ENCODE measurements around the gene TRAPPC11.

TRAPPC11 gene

DNA sequence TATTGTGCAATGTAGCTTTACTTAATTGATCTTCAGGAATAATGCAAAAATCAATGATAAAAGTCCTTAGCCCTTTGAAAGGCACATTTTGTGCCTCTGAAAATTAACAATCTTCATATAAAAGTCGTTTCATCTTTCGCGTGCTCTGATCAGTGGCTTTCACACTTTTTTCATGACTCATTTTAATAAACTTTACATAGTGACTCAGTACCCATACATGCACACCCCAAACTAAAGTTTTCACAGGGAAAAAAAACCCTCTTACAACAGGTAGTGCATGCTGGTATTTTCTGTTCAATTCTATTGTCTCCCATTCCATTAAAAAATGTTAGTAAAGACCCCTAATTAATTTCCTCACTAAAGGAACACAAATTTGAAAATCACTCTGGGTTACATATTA, 21.6 kb upstream of the TRAPPC11 start:
- TF ChIP-seq, protein P1, sequence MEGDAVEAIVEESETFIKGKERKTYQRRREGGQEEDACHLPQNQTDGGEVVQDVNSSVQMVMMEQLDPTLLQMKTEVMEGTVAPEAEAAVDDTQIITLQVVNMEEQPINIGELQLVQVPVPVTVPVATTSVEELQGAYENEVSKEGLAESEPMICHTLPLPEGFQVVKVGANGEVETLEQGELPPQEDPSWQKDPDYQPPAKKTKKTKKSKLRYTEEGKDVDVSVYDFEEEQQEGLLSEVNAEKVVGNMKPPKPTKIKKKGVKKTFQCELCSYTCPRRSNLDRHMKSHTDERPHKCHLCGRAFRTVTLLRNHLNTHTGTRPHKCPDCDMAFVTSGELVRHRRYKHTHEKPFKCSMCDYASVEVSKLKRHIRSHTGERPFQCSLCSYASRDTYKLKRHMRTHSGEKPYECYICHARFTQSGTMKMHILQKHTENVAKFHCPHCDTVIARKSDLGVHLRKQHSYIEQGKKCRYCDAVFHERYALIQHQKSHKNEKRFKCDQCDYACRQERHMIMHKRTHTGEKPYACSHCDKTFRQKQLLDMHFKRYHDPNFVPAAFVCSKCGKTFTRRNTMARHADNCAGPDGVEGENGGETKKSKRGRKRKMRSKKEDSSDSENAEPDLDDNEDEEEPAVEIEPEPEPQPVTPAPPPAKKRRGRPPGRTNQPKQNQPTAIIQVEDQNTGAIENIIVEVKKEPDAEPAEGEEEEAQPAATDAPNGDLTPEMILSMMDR (conservative IDR thresholded peaks at IDR 0.05; ENCODE audit: low read length), result no peak
- no peak overlapping the region for H3K4me3 ChIP-seq (ENCODE audit: low read length)
- DNase-seq (ENCODE audit: low read depth), result peak; percentile 24

DNA sequence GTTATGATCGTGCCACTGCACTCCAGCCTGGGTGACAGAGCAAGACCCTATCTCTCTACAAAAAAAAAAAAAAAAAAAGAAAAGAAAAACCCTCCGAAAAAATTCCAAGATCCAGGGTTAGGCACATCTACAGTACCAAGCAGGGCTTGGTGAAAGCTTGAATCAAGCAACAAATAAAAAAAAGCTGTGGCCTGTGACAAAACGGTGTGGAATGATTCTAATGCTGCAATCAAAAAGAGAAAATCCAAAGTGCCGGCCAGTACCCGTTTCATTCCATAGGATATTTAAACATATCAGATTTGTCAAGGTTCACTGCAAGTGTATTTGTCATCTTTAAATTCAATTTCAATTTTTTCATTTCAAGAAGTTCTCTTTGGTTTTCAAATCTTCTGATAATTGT, 20.7 kb upstream of the TRAPPC11 start:
- peak; percentile 76 for DNase-seq (ENCODE audit: low read depth)
- H3K4me3 ChIP-seq (ENCODE audit: low read length), result no peak overlapping the region

DNA sequence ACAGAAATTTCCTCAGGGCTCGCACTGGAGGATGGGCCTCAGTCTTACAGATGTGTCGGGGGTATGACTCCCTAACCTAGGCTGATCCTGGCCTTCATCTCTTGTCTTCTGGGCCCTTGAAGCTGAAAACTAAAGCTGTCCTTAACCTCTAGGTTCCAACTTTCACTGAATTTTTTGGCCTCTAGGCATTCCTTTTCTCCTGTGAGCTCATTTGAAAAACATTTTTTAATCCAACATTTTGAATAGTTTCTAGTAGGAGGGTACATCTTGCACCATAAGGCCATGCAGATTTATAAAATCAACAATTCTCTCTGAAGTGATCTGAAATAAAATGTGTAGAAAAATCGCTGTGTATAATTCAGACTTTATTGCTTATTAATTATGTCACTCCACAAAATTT, 19.8 kb upstream of the TRAPPC11 start:
- no peak overlapping the region for H3K4me3 ChIP-seq (ENCODE audit: low read length)
- peak; percentile 58 for DNase-seq (ENCODE audit: low read depth)
- TF ChIP-seq, protein P1 (conservative IDR thresholded peaks at IDR 0.05; ENCODE audit: low read length), result no peak

More for the DNA sequence above, 20.7 kb upstream of the TRAPPC11 start:
- TF ChIP-seq, protein P1 (conservative IDR thresholded peaks at IDR 0.05; ENCODE audit: low read length), result no peak

DNA sequence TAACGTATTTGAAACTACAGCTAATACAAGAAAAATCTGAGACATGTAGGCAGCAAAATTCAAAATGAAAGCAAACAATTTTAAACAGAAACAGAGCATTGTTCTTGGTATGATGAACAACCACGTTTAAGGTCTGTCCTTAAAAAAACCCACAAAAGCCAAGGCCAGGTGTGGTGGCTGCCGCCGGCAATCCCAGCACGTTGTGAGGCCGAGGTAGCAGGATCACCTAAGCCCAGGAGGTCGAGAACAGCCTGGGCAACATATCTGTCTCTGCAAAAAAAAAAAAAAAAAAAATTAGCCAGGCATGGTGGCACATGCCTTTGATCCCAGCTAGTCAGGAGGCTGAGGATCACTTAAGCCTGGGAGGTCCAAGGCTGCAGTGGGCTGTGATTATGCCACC, 13.8 kb upstream of the TRAPPC11 start:
- no peak for DNase-seq (ENCODE audit: low read depth)
- TF ChIP-seq, protein P1 (conservative IDR thresholded peaks at IDR 0.05; ENCODE audit: low read length), result no peak
- H3K4me3 ChIP-seq (ENCODE audit: low read length), result no peak overlapping the region

DNA sequence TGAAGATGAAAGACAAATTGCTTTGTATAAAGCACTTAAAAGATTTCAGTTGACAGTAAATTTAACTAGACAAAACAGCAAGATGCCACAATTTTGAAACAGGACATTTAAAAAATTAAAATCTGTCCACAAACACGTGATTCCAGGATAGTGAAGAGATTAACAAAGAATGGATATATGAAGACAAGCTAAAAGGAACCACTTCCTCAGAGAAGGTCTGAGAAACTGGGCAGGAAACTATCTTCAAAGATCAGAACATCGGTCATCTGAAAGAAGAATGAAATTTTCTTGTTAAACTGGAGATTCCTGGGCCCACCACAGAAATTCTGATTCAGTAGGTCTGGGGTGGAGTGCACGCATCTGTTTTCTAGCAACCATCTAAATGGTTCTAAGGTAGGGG, 1.5 kb upstream of the TRAPPC11 start:
- peak; percentile 47 for DNase-seq (ENCODE audit: low read depth)
- TF ChIP-seq, protein P1 (conservative IDR thresholded peaks at IDR 0.05; ENCODE audit: low read length), result no peak
- H3K4me3 ChIP-seq (ENCODE audit: low read length), result peak overlapping the region; percentile 78

DNA sequence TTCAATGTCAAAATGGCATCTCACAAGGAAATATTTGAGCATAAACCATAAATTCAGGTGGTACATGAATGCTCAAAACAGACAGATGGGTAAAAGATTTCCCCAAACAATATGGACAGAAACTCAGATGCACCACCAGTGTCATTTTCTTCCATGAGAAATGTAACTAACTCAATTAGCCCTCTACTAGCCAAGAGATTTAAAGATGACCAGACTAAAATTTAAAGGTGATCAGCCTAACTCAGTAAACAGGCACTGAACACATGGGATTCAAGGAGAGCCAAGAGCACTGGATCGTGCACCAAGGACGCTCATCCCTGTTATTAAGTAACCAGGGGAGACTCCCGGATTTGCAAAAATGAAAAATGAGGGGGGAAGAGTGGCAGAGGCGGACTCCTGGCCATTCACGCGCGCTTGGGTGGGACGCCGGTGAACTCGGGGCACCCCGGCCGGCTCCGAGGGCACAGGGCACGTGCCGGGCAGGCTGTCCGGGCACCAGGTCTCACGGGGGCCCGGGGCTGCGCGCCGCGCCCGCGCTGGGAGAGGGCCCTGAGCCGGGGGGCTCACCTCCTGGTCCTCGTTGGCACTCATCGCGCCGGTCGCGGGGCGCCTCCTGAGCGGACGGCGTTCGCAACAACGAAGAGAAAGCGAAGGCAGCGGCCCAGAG, 598 bp upstream of the TRAPPC11 start:
- H3K4me3 ChIP-seq (ENCODE audit: low read length), result peak overlapping the region; percentile 78
- TF ChIP-seq, protein P1 (conservative IDR thresholded peaks at IDR 0.05; ENCODE audit: low read length), result no peak
- peak; percentile 26 for DNase-seq (ENCODE audit: low read depth)

DNA sequence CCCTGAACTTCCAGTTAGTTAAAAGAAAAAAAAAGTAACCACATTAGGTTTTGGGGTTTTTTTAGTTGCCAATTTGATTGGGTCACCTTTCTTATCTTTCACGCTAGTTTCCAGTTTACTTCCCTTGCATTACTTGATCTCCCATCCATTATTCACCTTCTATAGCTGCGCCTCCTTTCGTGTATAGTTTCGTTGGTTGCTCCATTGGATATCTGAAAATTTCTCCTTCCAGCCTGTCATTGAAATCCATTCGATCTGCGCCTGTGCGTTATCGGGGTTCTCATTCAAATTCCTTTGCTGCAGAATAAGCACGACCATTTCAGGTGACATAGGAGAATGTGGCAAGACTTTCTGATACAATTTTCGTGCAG, 764 bp downstream of the TRAPPC11 start:
- peak overlapping the region; percentile 88 for H3K4me3 ChIP-seq (ENCODE audit: low read length)
- TF ChIP-seq, protein P1 (conservative IDR thresholded peaks at IDR 0.05; ENCODE audit: low read length), result no peak
- DNase-seq (ENCODE audit: low read depth), result no peak
